Brain microvascular endothelial cell (primary cell): ENCODE results near the gene TMEM130.

Source experiments
- DNase-seq: peaks from one replicate; pipeline ENCODE4 v3.0.0-alpha.2; 2020
- H3K27ac ChIP-seq: fragments of 250-450 bp; sonication (Bioruptor Pico); 2 replicates; pipeline ENCODE4 v1.5.1; 2020; ENCODE audit warnings: mild to moderate bottlenecking, moderate library complexity
- H3K27me3 ChIP-seq: fragments of 250-450 bp; sonication (Bioruptor Pico); replicated peaks from 2 replicates; pipeline ENCODE4 v1.5.1; 2020; ENCODE audit warnings: mild to moderate bottlenecking
- H3K36me3 ChIP-seq: fragments of 250-450 bp; sonication (Bioruptor Pico); replicated peaks from 2 replicates; pipeline ENCODE4 v1.5.1; 2020; ENCODE audit warnings: mild to moderate bottlenecking
- H3K4me3 ChIP-seq: 2 replicates; pipeline ENCODE4 v1.5.1; 2011; ENCODE audit warnings: low read depth, mild to moderate bottlenecking, control low read depth, low read length, moderate library complexity
- CTCF ChIP-seq: IDR thresholded peaks from 2 replicates; pipeline ENCODE4 v1.5.1; 2011; ENCODE audit warnings: low read depth, mild to moderate bottlenecking, moderate library complexity, low read length, control low read depth, inconsistent platforms; ENCODE audit errors: missing control alignments
- in situ Hi-C: cut with HindIII; loops from 2 replicates; pipeline ENCODE4 v1.10.0; 2017; ENCODE audit warnings: low sequenced_read_pairs, low pct_ligation_motif_present

The TMEM130 gene

DNA sequence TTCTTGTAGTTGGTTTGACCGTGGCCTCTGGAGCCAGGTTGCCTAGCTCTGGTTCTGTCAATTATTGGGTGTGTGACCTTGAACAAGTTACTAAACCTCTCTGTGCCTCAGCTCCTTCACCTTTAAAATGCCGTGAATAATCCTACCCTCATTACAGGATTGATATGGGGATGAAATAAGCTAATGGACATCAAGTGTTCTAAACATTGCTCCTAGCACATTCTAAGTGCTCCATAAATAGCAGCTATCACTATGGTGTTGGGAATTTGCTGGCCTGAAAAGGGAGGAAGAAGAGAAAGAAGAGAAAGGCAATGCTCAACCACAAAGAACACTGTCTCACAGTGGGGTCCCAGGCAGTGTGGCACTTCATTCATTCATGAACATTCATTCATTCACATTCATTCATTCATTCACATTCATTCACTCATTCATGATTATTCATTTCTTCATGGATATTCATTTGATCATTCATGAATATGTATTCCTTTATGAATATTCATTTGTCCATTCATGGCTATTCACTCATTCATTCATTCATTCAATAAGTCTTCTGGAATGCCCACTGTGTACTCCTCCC, 38.8 kb downstream of the TMEM130 start:
- in situ Hi-C loops = no loop called here
- H3K36me3 ChIP-seq = no peaks in the 10 kb centered on the region

GRCh38 chr7:98828368-98828767, 41.4 kb downstream of the TMEM130 start:
- H3K27me3 ChIP-seq = no peaks in the 10 kb centered on the region
- H3K27ac ChIP-seq = no peak overlapping the region
- DNase-seq = no peak
- no peaks in the 10 kb centered on the region for H3K36me3 ChIP-seq
- TF ChIP-seq CTCF = no peak
- H3K4me3 ChIP-seq = no peak overlapping the region
- in situ Hi-C loops = no loop called here

More for the DNA sequence above, 38.8 kb downstream of the TMEM130 start:
- H3K27ac ChIP-seq = no peak overlapping the region
- no peaks in the 10 kb centered on the region for H3K27me3 ChIP-seq
- no peak for DNase-seq
- TF ChIP-seq CTCF = no peak
- H3K4me3 ChIP-seq = no peak overlapping the region

GRCh38 chr7:98827258-98827657, 42.6 kb downstream of the TMEM130 start:
- Histone ChIP-seq H3K27ac (no peak overlapping the region), H3K4me3 (no peak overlapping the region), H3K36me3 (no peaks in the 10 kb centered on the region), H3K27me3 (no peaks in the 10 kb centered on the region)
- in situ Hi-C loops = no loop called here
- no peak for DNase-seq
- no peak for TF ChIP-seq CTCF

DNA sequence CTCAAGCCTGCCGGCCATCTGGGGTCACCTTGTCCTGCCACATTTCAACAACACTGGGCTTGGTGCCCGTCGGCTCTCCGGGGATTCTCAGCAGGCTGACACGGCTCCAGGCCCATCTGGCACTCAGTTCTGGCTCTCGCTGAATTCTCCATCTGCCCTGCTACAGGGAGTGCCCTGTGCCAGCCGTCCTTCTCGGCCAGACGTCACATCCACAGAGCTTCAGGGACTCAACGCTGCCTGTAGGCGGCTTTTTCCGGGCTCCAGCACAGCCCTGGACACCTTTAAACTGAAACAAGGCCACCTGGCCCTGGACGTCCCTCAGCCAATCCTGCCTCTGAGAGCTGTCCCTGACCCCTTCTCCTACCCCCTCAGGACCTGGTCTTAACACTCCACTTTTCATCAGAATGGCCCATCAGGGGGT, 43.0 kb downstream of the TMEM130 start:
- Histone ChIP-seq H3K27me3 (no peaks in the 10 kb centered on the region), H3K4me3 (no peak overlapping the region), H3K27ac (no peak overlapping the region), H3K36me3 (no peaks in the 10 kb centered on the region)
- in situ Hi-C loops = no loop called here
- no peak for DNase-seq
- TF ChIP-seq CTCF = no peak

DNA sequence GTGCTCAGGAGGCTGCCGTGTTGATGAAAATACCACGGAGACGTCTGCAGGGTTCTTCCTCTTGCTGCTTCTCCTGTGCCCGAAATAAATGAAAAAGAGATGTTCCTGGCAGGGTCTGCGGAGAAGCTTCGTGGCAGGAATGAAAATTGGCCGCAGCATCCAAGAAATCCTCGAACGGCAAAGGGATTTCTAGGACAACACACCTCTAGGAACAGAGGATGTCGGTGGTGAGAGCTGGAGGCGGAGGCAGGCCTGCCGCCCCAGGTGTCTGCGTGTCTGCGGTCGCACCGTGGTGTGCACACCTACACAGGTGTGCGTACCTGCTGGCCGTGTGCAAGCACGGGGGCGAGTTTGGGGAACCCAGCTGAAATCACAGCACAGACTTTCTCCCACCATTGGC, 43.4 kb downstream of the TMEM130 start:
- no peaks in the 10 kb centered on the region for H3K36me3 ChIP-seq
- DNase-seq = no peak
- in situ Hi-C loops = no loop called here
- H3K4me3 ChIP-seq = no peak overlapping the region
- no peak for TF ChIP-seq CTCF
- H3K27ac ChIP-seq = no peak overlapping the region
- no peaks in the 10 kb centered on the region for H3K27me3 ChIP-seq

DNA sequence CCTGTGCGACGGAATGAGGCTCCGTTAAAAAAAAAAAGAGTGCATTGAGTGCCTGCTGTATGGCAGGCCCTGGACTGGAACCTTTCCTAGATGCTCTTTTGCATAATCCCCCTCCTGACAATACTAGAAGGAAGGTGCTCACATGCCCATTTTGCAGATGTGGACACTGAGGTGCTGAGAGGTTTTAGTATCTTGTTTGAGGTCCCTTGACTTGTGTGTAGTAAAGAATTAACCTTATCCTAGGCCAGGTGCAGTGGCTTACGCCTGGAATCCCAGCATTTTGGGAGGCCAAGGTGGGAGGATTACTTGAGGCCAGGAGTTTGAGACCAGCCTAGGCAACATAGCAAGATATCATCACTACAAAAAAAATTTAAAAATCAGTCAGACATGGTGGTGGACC, 46.6 kb downstream of the TMEM130 start:
- Histone ChIP-seq H3K36me3 (no peaks in the 10 kb centered on the region), H3K27ac (no peak overlapping the region), H3K4me3 (no peak overlapping the region), H3K27me3 (no peaks in the 10 kb centered on the region)
- no peak for DNase-seq
- in situ Hi-C loops = no loop called here
- no peak for TF ChIP-seq CTCF
